H1 (cell line): Measurements from ENCODE around the gene NOS3.

ENCODE experiments used
- ATF3 ChIP-seq: IDR thresholded peaks from 2 replicates; pipeline ENCODE4 v1.6.1; 2011; ENCODE audit warnings: low read depth, mild to moderate bottlenecking, low read length; ENCODE audit not compliant: insufficient read depth
- CBX5 ChIP-seq: fragments of 300-800, 300-1000 bp; sonication (generic); IDR thresholded peaks from 2 replicates; pipeline ENCODE4 v1.7.1; 2016; ENCODE audit warnings: antibody characterized with exemption, low read length, low read depth
- CEBPB ChIP-seq: IDR thresholded peaks from 2 replicates; pipeline ENCODE4 v1.6.1; 2012; ENCODE audit warnings: low read depth, low read length
- CTCF ChIP-seq, 3 experiments: IDR thresholded peaks; 1 replicate in 2 of 3; 2 replicates in 1 of 3; pipeline versions ENCODE4 v1.5.1 to v1.6.1; 2011; ENCODE audit warnings: low read length in 3 of 3, mild to moderate bottlenecking in 3 of 3, inconsistent platforms in 2 of 3, low read depth in 1 of 3, moderate library complexity in 1 of 3; ENCODE audit not compliant: insufficient read depth in 1 of 3; ENCODE audit errors: control extremely low read depth in 1 of 3
- EGR1 ChIP-seq: IDR thresholded peaks from 2 replicates; pipeline ENCODE4 v1.6.1; 2011; ENCODE audit warnings: low read depth, low read length, borderline replicate concordance
- EP300 ChIP-seq, 2 experiments: IDR thresholded peaks; 1 replicate in 1 of 2; 2 replicates in 1 of 2; pipeline ENCODE4 v1.6.1; 2011 to 2012; ENCODE audit warnings: low read depth in 2 of 2, low read length in 2 of 2, mild to moderate bottlenecking in 2 of 2, borderline replicate concordance in 1 of 2, inconsistent platforms in 1 of 2, moderate library complexity in 1 of 2
- EZH2 ChIP-seq: fragments of 200-600 bp; sonication (generic); IDR thresholded peaks from 2 replicates; pipeline ENCODE4 v1.7.1; 2012; ENCODE audit warnings: low read depth, mild to moderate bottlenecking, moderate library complexity, low read length, inconsistent platforms; ENCODE audit not compliant: severe bottlenecking
- KDM1A ChIP-seq: fragments of 200-600, 300-600 bp; sonication (generic); IDR thresholded peaks from 2 replicates; pipeline ENCODE4 v1.7.1; 2016; ENCODE audit warnings: mild to moderate bottlenecking, low read length, borderline replicate concordance
- POLR2A ChIP-seq, 2 experiments: IDR thresholded peaks; 1 replicate in 1 of 2; 2 replicates in 1 of 2; pipeline ENCODE4 v1.6.1; 2011; ENCODE audit warnings: low read depth in 2 of 2, low read length in 2 of 2, mild to moderate bottlenecking in 2 of 2; ENCODE audit errors: control extremely low read depth in 1 of 2
- RAD21 ChIP-seq, 2 experiments: IDR thresholded peaks in 1 of 2; conservative IDR thresholded peaks in 1 of 2; 2 replicates each; pipeline ENCODE4 v1.6.1; 2011; ENCODE audit warnings: low read depth in 2 of 2, low read length in 2 of 2, improper control_type of control experiment in 1 of 2, inconsistent platforms in 1 of 2, mild to moderate bottlenecking in 1 of 2, moderate library complexity in 1 of 2
- RBBP5 ChIP-seq: IDR thresholded peaks from 2 replicates; pipeline ENCODE4 v1.7.1; 2012; ENCODE audit warnings: low read depth, mild to moderate bottlenecking, inconsistent platforms, low read length, moderate library complexity, borderline replicate concordance
- RFX5 ChIP-seq: IDR thresholded peaks from 2 replicates; pipeline ENCODE4 v1.6.1; 2011; ENCODE audit warnings: low read depth, low read length, improper control_type of control experiment, borderline replicate concordance
- SIRT6 ChIP-seq: IDR thresholded peaks from one replicate; pipeline ENCODE4 v1.7.1; 2012; ENCODE audit warnings: low read length, inconsistent platforms
- TBP ChIP-seq: IDR thresholded peaks from 2 replicates; pipeline ENCODE4 v1.6.1; 2011; ENCODE audit warnings: low read depth, low read length, improper control_type of control experiment

- TF ChIP-seq RFX5 = no peak
- no peak for TF ChIP-seq TBP
- no peak for TF ChIP-seq ATF3
- TF ChIP-seq POLR2A (IDR thresholded peaks at IDR 0.05; ENCODE audit: control extremely low read depth in 1 of 2, low read depth in 2 of 2, low read length in 2 of 2) = no peak
- TF ChIP-seq RBBP5 = no peak
- TF ChIP-seq CTCF (IDR thresholded peaks at IDR 0.05; ENCODE audit: control extremely low read depth in 1 of 3, insufficient read depth in 1 of 3, low read depth in 1 of 3, low read length in 3 of 3) = no peak
- no peak for TF ChIP-seq CEBPB
- no peak for TF ChIP-seq KDM1A
- TF ChIP-seq EZH2 = no peak
- TF ChIP-seq RAD21 (IDR thresholded peaks at IDR 0.05 in 1 of 2, conservative IDR thresholded peaks at IDR 0.05 in 1 of 2; ENCODE audit: low read depth in 2 of 2, low read length in 2 of 2) = no peak
- no peak for TF ChIP-seq SIRT6
- no peak for TF ChIP-seq CBX5
- TF ChIP-seq EGR1 = no peak
- TF ChIP-seq EP300 (IDR thresholded peaks at IDR 0.05; ENCODE audit: borderline replicate concordance in 1 of 2, low read depth in 2 of 2, low read length in 2 of 2) = no peak
Observed at GRCh38 chr7:151038951-151039849, 48.4 kb downstream of the NOS3 start.
